ENCODE data around the gene SERPINA5.

The SERPINA5 gene

DNA sequence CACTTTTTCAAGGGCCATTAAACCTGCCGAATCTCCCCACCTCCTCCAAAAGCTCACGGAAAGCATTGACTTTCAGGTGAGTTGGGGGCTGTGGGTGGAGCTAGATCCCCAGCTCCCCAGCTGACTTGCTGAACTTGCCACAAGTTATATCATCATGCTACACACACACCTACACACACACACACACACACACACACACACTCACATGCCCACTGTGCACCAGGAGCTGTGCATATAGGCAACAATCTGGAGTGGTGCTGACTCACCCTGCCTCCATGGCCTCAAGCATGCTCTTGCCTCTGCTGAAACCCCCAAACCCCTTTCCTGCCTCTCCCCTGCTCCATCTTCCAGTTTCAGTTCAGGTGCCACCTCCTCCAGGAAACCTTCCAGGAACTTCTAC lies 57.1 kb downstream of the SERPINA5 start:
- TF ChIP-seq TOX (CRISPR knock-in tag; IDR thresholded peaks at IDR 0.05; ENCODE audit: borderline replicate concordance) (no peak), GLIS3 (CRISPR knock-in tag; IDR thresholded peaks at IDR 0.05) (no peak), ESRRG (CRISPR knock-in tag; IDR thresholded peaks at IDR 0.05) (no peak), BACH2 (CRISPR knock-in tag; IDR thresholded peaks at IDR 0.05; ENCODE audit: borderline replicate concordance) (no peak), ZNF8 (CRISPR knock-in tag; IDR thresholded peaks at IDR 0.05) (no peak), ZFP3 (CRISPR knock-in tag; IDR thresholded peaks at IDR 0.05) (no peak), ZC3H10 (CRISPR knock-in tag; IDR thresholded peaks at IDR 0.05) (no peak), ZFP30 (CRISPR knock-in tag; IDR thresholded peaks at IDR 0.05) (no peak)
- TF ChIP-seq, protein P1, sequence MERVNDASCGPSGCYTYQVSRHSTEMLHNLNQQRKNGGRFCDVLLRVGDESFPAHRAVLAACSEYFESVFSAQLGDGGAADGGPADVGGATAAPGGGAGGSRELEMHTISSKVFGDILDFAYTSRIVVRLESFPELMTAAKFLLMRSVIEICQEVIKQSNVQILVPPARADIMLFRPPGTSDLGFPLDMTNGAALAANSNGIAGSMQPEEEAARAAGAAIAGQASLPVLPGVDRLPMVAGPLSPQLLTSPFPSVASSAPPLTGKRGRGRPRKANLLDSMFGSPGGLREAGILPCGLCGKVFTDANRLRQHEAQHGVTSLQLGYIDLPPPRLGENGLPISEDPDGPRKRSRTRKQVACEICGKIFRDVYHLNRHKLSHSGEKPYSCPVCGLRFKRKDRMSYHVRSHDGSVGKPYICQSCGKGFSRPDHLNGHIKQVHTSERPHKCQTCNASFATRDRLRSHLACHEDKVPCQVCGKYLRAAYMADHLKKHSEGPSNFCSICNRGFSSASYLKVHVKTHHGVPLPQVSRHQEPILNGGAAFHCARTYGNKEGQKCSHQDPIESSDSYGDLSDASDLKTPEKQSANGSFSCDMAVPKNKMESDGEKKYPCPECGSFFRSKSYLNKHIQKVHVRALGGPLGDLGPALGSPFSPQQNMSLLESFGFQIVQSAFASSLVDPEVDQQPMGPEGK (CRISPR knock-in tag; IDR thresholded peaks at IDR 0.05; ENCODE audit: borderline replicate concordance), result no peak
- TF ChIP-seq, protein P2, sequence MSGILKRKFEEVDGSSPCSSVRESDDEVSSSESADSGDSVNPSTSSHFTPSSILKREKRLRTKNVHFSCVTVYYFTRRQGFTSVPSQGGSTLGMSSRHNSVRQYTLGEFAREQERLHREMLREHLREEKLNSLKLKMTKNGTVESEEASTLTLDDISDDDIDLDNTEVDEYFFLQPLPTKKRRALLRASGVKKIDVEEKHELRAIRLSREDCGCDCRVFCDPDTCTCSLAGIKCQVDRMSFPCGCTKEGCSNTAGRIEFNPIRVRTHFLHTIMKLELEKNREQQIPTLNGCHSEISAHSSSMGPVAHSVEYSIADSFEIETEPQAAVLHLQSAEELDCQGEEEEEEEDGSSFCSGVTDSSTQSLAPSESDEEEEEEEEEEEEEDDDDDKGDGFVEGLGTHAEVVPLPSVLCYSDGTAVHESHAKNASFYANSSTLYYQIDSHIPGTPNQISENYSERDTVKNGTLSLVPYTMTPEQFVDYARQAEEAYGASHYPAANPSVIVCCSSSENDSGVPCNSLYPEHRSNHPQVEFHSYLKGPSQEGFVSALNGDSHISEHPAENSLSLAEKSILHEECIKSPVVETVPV (CRISPR knock-in tag; IDR thresholded peaks at IDR 0.05), result no peak
- TF ChIP-seq, protein P3, sequence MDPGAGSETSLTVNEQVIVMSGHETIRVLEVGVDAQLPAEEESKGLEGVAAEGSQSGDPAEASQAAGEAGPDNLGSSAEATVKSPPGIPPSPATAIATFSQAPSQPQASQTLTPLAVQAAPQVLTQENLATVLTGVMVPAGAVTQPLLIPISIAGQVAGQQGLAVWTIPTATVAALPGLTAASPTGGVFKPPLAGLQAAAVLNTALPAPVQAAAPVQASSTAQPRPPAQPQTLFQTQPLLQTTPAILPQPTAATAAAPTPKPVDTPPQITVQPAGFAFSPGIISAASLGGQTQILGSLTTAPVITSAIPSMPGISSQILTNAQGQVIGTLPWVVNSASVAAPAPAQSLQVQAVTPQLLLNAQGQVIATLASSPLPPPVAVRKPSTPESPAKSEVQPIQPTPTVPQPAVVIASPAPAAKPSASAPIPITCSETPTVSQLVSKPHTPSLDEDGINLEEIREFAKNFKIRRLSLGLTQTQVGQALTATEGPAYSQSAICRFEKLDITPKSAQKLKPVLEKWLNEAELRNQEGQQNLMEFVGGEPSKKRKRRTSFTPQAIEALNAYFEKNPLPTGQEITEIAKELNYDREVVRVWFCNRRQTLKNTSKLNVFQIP (CRISPR knock-in tag; IDR thresholded peaks at IDR 0.05; ENCODE audit: borderline replicate concordance, low read depth), result no peak
- ATAC-seq, result no peak

DNA sequence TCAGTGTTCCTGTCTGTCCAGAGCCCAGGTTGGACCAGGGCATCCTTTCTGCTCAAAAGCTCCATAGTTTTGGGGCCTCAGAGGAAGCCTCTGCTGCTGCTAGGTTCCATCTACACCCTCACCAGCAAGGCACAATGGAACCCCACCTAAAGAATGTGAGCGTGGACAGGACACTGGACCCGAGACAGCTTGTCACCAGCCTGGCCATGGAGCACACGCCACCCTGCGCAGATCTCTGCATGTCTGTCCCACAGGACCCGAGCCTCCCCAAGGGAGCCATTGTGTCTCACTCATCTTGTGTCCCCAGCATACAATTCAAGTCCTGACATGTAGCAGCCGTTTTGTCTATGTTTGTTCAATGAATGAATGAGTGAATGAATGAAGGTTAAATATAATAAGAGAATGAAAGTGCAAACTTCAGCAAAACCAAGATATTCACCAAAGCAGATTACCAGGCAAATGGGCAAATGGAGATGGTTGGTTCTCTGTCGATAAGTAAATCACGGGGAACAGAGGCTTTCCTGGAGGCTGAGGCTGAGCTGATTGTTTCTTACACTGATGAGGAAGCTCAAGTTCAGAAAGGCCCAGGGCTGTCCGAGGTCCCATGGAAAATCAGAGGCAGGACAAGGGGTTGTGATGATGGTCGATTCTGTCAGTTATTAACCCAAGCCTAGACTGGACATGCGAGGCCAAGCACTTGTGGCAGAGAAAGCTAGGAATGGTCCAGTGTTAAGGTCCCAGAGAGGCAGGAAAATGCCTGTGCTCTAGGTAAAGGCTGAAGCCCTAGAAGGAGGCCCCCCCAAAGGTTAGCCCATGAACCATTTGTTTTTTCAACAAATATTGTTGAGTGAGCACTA lies 58.0 kb downstream of the SERPINA5 start:
- TF ChIP-seq, protein P1 (CRISPR knock-in tag; IDR thresholded peaks at IDR 0.05; ENCODE audit: borderline replicate concordance), result no peak
- TF ChIP-seq, protein P2 (CRISPR knock-in tag; IDR thresholded peaks at IDR 0.05), result no peak
- no peak for TF ChIP-seq TCF4 (CRISPR knock-in tag; IDR thresholded peaks at IDR 0.05; ENCODE audit: borderline replicate concordance)
- TF ChIP-seq, protein P3 (CRISPR knock-in tag; IDR thresholded peaks at IDR 0.05; ENCODE audit: borderline replicate concordance, low read depth), result no peak
- TF ChIP-seq SNAI2 (CRISPR knock-in tag; IDR thresholded peaks at IDR 0.05), result no peak
- no peak for TF ChIP-seq ARNTL (CRISPR knock-in tag; IDR thresholded peaks at IDR 0.05; ENCODE audit: borderline replicate concordance, low read depth)
- TF ChIP-seq RARB (CRISPR knock-in tag; IDR thresholded peaks at IDR 0.05), result no peak
- TF ChIP-seq, protein P4, sequence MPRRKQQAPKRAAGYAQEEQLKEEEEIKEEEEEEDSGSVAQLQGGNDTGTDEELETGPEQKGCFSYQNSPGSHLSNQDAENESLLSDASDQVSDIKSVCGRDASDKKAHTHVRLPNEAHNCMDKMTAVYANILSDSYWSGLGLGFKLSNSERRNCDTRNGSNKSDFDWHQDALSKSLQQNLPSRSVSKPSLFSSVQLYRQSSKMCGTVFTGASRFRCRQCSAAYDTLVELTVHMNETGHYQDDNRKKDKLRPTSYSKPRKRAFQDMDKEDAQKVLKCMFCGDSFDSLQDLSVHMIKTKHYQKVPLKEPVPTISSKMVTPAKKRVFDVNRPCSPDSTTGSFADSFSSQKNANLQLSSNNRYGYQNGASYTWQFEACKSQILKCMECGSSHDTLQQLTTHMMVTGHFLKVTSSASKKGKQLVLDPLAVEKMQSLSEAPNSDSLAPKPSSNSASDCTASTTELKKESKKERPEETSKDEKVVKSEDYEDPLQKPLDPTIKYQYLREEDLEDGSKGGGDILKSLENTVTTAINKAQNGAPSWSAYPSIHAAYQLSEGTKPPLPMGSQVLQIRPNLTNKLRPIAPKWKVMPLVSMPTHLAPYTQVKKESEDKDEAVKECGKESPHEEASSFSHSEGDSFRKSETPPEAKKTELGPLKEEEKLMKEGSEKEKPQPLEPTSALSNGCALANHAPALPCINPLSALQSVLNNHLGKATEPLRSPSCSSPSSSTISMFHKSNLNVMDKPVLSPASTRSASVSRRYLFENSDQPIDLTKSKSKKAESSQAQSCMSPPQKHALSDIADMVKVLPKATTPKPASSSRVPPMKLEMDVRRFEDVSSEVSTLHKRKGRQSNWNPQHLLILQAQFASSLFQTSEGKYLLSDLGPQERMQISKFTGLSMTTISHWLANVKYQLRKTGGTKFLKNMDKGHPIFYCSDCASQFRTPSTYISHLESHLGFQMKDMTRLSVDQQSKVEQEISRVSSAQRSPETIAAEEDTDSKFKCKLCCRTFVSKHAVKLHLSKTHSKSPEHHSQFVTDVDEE (CRISPR knock-in tag; IDR thresholded peaks at IDR 0.05), result no peak
- no peak for TF ChIP-seq ESRRG (CRISPR knock-in tag; IDR thresholded peaks at IDR 0.05)
- TF ChIP-seq OSR1 (CRISPR knock-in tag; IDR thresholded peaks at IDR 0.05), result no peak
- no peak for TF ChIP-seq ZNF70 (CRISPR knock-in tag; IDR thresholded peaks at IDR 0.05)
- no peak for TF ChIP-seq GLIS3 (CRISPR knock-in tag; IDR thresholded peaks at IDR 0.05)
- no peak for TF ChIP-seq ZNF565 (CRISPR knock-in tag; conservative IDR thresholded peaks at IDR 0.05; ENCODE audit: low read depth)
- no peak for ATAC-seq
